Testis (tissue), 3 donors: Measurements from ENCODE around the gene PRSS33. TPM values are rescaled to one million over a fixed set of nuclear protein-coding genes. Genes with fewer than 3 reads are reported as not detected.

Experiments
- DNase-seq: peaks from one replicate; pipeline ENCODE4 v3.0.0-alpha.2; 2019
- H3K27ac ChIP-seq, 2 donors: fragments of 200-600 bp; sonication (generic); one replicate each; pipeline ENCODE4 v1.5.1; 2019
- H3K27me3 ChIP-seq: fragments of 200-600 bp; sonication (generic); one replicate; pipeline ENCODE4 v1.5.1; 2019
- H3K36me3 ChIP-seq: fragments of 200-600 bp; sonication (generic); one replicate; pipeline ENCODE4 v1.5.1; 2017; ENCODE audit warnings: low read depth; ENCODE audit errors: missing control alignments
- H3K4me1 ChIP-seq: fragments of 200-600 bp; sonication (generic); one replicate; pipeline ENCODE4 v1.5.1; 2019
- H3K4me3 ChIP-seq, 2 donors: fragments of 200-600 bp; sonication (generic); one replicate each; pipeline ENCODE4 v1.5.1; 2017 to 2019
- H3K9me3 ChIP-seq: fragments of 200-600 bp; sonication (generic); one replicate; pipeline ENCODE4 v1.5.1; 2017
- CTCF ChIP-seq, 3 experiments: fragments of 450-650 bp in 2 of 3; fragments of 200-600 bp in 1 of 3; sonication (generic) in 1 of 3; IDR thresholded peaks; one replicate each; pipeline ENCODE4 v1.5.1; 2016 to 2019; ENCODE audit warnings: antibody characterized with exemption in 3 of 3, mild to moderate bottlenecking in 2 of 3, moderate library complexity in 1 of 3
- POLR2A ChIP-seq: fragments of 450-650 bp; IDR thresholded peaks from one replicate; pipeline ENCODE4 v1.6.1; 2017; ENCODE audit warnings: antibody characterized with exemption, mild to moderate bottlenecking, moderate library complexity
- WGBS, 2 donors: methylation state at CpG; one replicate each; pipeline ENCODE4 v1.1.5; 2018; 5-methylcytosine and 5-hydroxymethylcytosine counted together
- intact Hi-C: fragments of 100-400 bp; cut with DNase I; formaldehyde crosslinking; loops from one replicate; pipeline ENCODE4 v1.15.1; 2023; ENCODE audit warnings: low total_unique reads
- polyA plus RNA-seq: library from polyadenylated mRNA; stranded (reverse); fragments of 350-450 nt; fragmentation: Illumina TruSeq; extraction: RNeasy Lipid Tissue Mini Kit (QIAGEN cat#74804); gene quantifications from one replicate; pipeline ENCODE4 v1.2.3, GENCODE V29; 2014; ENCODE audit warnings: low read depth, low replicate concordance; ENCODE audit not compliant: insufficient read depth
- total RNA-seq, 2 donors: library from RNA; depleted of rRNA; stranded (reverse); fragments of >200 nt; gene quantifications; one replicate each; pipeline ENCODE4 v1.2.3, GENCODE V29; 2016

PRSS33 gene
- total and polyA plus RNA-seq, 3 donors from 2014 or later: 0.93 to 4.4 TPM; not detected in 1

- no peaks in the 10 kb centered on the region for H3K9me3 ChIP-seq
- intact Hi-C loops: no loop called here
- peaks cover 13% of the 10 kb centered on the region for H3K4me1 ChIP-seq
- no peaks in the 10 kb centered on the region for H3K27me3 ChIP-seq
- WGBS, 2 donors: 30 to 38% methylated on average over 14 to 15 of the region's 15 CpGs
- TF ChIP-seq CTCF (IDR thresholded peaks at IDR 0.05): no peak
- no peak for TF ChIP-seq POLR2A
- DNase-seq: no peak
- H3K36me3 ChIP-seq: no peaks in the 10 kb centered on the region
- no peak overlapping the region for H3K4me3 ChIP-seq
- H3K27ac ChIP-seq: no peak overlapping the region
Measured at GRCh38 chr16:2786061-2786825, 1.1 kb downstream of the PRSS33 start.

- Histone ChIP-seq H3K4me1 (peaks cover 13% of the 10 kb centered on the region), H3K27me3 (no peaks in the 10 kb centered on the region), H3K4me3 (peak overlapping the region in 1 of 2 donors; percentile 39), H3K9me3 (no peaks in the 10 kb centered on the region), H3K27ac (no peak overlapping the region), H3K36me3 (no peaks in the 10 kb centered on the region)
- TF ChIP-seq CTCF (IDR thresholded peaks at IDR 0.05): no peak
- no peak for TF ChIP-seq POLR2A
- 10 to 16% methylated on average over 17 to 42 of the region's 79 CpGs for WGBS, 2 donors
- intact Hi-C loops: no loop called here
- no peak for DNase-seq
Measured at GRCh38 chr16:2785101-2785991, 2.0 kb downstream of the PRSS33 start.

- no peak for TF ChIP-seq CTCF (IDR thresholded peaks at IDR 0.05)
- H3K4me1 ChIP-seq: peaks cover 13% of the 10 kb centered on the region
- H3K36me3 ChIP-seq: no peaks in the 10 kb centered on the region
- H3K4me3 ChIP-seq: no peak overlapping the region
- H3K27me3 ChIP-seq: no peaks in the 10 kb centered on the region
- 36 to 52% methylated on average over 12 to 15 of the region's 15 CpGs for WGBS, 2 donors
- H3K27ac ChIP-seq: no peak overlapping the region
- no peaks in the 10 kb centered on the region for H3K9me3 ChIP-seq
- intact Hi-C loops: no loop called here
- no peak for DNase-seq
Measured at GRCh38 chr16:2784358-2785100, 2.8 kb downstream of the PRSS33 start.

GRCh38 chr16:2783581-2784357 is 3.6 kb downstream of the PRSS33 start:
- no peaks in the 10 kb centered on the region for H3K27me3 ChIP-seq
- no peak for DNase-seq
- 89 to 92% methylated on average over 8 to 15 of the region's 15 CpGs for WGBS, 2 donors
- no peak overlapping the region for H3K4me3 ChIP-seq
- intact Hi-C loops: no loop called here
- no peaks in the 10 kb centered on the region for H3K36me3 ChIP-seq
- TF ChIP-seq CTCF (IDR thresholded peaks at IDR 0.05): no peak
- TF ChIP-seq POLR2A: no peak
- H3K9me3 ChIP-seq: no peaks in the 10 kb centered on the region
- H3K27ac ChIP-seq: no peak overlapping the region
- H3K4me1 ChIP-seq: peaks cover 18% of the 10 kb centered on the region
